Smooth muscle cell (in vitro differentiated cells): ENCODE measurements around the gene CHIC1. TPM values are rescaled to one million over a fixed set of nuclear protein-coding genes. Genes with fewer than 3 reads are reported as not detected.

Experiments
- DNase-seq: peaks from one replicate; lab custom pipeline; 2025; ENCODE audit not compliant: unreplicated experiment; lab: John Stamatoyannopoulos, UW
- H2AFZ ChIP-seq: fragments of 200-600 bp; sonication (generic); 2 replicates; pipeline ENCODE4 v1.6.0; 2016; ENCODE audit warnings: antibody characterized with exemption, low read depth, mild to moderate bottlenecking
- H3F3A ChIP-seq: fragments of 200-600 bp; sonication (generic); 2 replicates; pipeline ENCODE4 v1.6.0; 2017; ENCODE audit warnings: antibody characterized with exemption, low read depth
- H3K27ac ChIP-seq: fragments of 200-600 bp; sonication (generic); 2 replicates; pipeline ENCODE4 v1.5.1; 2016; ENCODE audit warnings: low read depth, mild to moderate bottlenecking
- H3K27me3 ChIP-seq: fragments of 200-600 bp; sonication (generic); 2 replicates; pipeline ENCODE4 v1.6.1; 2016; ENCODE audit warnings: low read depth, mild to moderate bottlenecking
- H3K36me3 ChIP-seq: fragments of 200-600 bp; sonication (generic); 2 replicates; pipeline ENCODE4 v1.5.1; 2016; ENCODE audit warnings: low read depth
- H3K4me1 ChIP-seq: fragments of 200-600 bp; sonication (generic); 2 replicates; pipeline ENCODE4 v1.5.1; 2016; ENCODE audit warnings: low read depth
- H3K4me2 ChIP-seq: fragments of 200-600 bp; sonication (generic); 2 replicates; pipeline ENCODE4 v1.6.0; 2016; ENCODE audit warnings: mild to moderate bottlenecking
- H3K4me3 ChIP-seq: fragments of 200-600 bp; sonication (generic); 2 replicates; pipeline ENCODE4 v1.5.1; 2016; ENCODE audit warnings: mild to moderate bottlenecking
- H3K79me2 ChIP-seq: fragments of 200-600 bp; sonication (generic); 2 replicates; pipeline ENCODE4 v1.6.0; 2016; ENCODE audit warnings: low read depth, mild to moderate bottlenecking
- H3K9ac ChIP-seq: fragments of 200-600 bp; sonication (generic); 2 replicates; pipeline ENCODE4 v1.6.0; 2016; ENCODE audit warnings: low read depth
- H3K9me3 ChIP-seq: fragments of 200-600 bp; sonication (generic); replicated peaks from 2 replicates; pipeline ENCODE4 v1.5.1; 2016; ENCODE audit warnings: low read depth
- H4K20me1 ChIP-seq: fragments of 200-600 bp; sonication (generic); 2 replicates; pipeline ENCODE4 v1.6.0; 2016; ENCODE audit warnings: low read depth
- WGBS: methylation state at CpG from one replicate; pipeline ENCODE4 v1.1.7; 2016; ENCODE audit warnings: low lambda C conversion rate; 5-methylcytosine and 5-hydroxymethylcytosine counted together
- polyA plus RNA-seq: library from polyadenylated mRNA; unstranded; fragments of >200 nt; fragmentation: Nextera tagmentation; extraction: Ambion mirVana; gene quantifications from 2 replicates; pipeline ENCODE4 v1.2.1, GENCODE V29; 2016
- total RNA-seq: library from RNA; depleted of rRNA; stranded (reverse); fragments of >200 nt; gene quantifications from 2 replicates; pipeline ENCODE4 v1.2.3, GENCODE V29; 2014
- TF ChIP-seq, protein P1 (sequence below): fragments of 200-600 bp; sonication (generic); IDR thresholded peaks from 2 replicates; pipeline ENCODE4 v1.5.1; 2017; ENCODE audit warnings: borderline replicate concordance, mild to moderate bottlenecking, antibody characterized with exemption; ENCODE audit not compliant: insufficient read depth, poor library complexity, severe bottlenecking

CHIC1 gene
- total and polyA plus RNA-seq, 2 experiments from 2014 or later, result 1.2 to 10.0 TPM

GRCh38 chrX:73556159-73556558, 6.8 kb upstream of the CHIC1 start:
- Histone ChIP-seq H3K9ac (no peak overlapping the region), H3K27me3 (no peaks in the 10 kb centered on the region), H3F3A (no peaks in the 10 kb centered on the region), H3K9me3 (peaks cover 4% of the 10 kb centered on the region), H2AFZ (no peak overlapping the region), H3K79me2 (no peaks in the 10 kb centered on the region), H3K27ac (no peak overlapping the region), H3K36me3 (no peaks in the 10 kb centered on the region), H4K20me1 (no peaks in the 10 kb centered on the region), H3K4me2 (no peak overlapping the region), H3K4me3 (no peak overlapping the region), H3K4me1 (no peaks in the 10 kb centered on the region)
- DNase-seq, result no peak
- TF ChIP-seq, protein P1, sequence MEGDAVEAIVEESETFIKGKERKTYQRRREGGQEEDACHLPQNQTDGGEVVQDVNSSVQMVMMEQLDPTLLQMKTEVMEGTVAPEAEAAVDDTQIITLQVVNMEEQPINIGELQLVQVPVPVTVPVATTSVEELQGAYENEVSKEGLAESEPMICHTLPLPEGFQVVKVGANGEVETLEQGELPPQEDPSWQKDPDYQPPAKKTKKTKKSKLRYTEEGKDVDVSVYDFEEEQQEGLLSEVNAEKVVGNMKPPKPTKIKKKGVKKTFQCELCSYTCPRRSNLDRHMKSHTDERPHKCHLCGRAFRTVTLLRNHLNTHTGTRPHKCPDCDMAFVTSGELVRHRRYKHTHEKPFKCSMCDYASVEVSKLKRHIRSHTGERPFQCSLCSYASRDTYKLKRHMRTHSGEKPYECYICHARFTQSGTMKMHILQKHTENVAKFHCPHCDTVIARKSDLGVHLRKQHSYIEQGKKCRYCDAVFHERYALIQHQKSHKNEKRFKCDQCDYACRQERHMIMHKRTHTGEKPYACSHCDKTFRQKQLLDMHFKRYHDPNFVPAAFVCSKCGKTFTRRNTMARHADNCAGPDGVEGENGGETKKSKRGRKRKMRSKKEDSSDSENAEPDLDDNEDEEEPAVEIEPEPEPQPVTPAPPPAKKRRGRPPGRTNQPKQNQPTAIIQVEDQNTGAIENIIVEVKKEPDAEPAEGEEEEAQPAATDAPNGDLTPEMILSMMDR, result no peak

DNA sequence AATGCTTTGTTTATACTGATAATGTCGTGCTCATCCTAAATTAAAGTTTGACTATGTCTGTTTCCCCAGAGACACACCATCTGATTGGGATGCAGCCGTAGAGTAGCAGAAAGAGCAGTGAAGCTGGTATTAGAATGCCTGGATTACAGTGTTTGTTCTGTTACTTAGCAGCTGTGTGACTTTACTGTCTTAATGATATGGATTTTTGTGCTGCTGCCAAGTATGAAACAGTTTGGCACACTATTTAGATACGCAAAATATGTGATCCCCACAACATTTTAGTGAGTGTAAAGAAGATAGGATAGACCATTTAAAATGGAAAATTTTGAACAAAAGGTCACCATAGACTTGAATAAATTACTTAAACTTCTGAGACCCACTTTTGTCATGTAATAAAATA, 1.2 kb upstream of the CHIC1 start:
- H3K4me3 ChIP-seq, result no peak overlapping the region
- H3K9ac ChIP-seq, result no peak overlapping the region
- H3F3A ChIP-seq, result no peaks in the 10 kb centered on the region
- no peak for DNase-seq
- 50% methylated on average over 3 of the region's 3 CpGs for WGBS
- H3K79me2 ChIP-seq, result no peaks in the 10 kb centered on the region
- no peaks in the 10 kb centered on the region for H4K20me1 ChIP-seq
- no peaks in the 10 kb centered on the region for H3K27me3 ChIP-seq
- H3K4me1 ChIP-seq, result no peaks in the 10 kb centered on the region
- peak overlapping the region; percentile 96 for H2AFZ ChIP-seq
- H3K27ac ChIP-seq, result no peak overlapping the region
- TF ChIP-seq, protein P1, result no peak
- H3K4me2 ChIP-seq, result peak overlapping the region; percentile 88
- H3K9me3 ChIP-seq, result no peaks in the 10 kb centered on the region
- H3K36me3 ChIP-seq, result no peaks in the 10 kb centered on the region

DNA sequence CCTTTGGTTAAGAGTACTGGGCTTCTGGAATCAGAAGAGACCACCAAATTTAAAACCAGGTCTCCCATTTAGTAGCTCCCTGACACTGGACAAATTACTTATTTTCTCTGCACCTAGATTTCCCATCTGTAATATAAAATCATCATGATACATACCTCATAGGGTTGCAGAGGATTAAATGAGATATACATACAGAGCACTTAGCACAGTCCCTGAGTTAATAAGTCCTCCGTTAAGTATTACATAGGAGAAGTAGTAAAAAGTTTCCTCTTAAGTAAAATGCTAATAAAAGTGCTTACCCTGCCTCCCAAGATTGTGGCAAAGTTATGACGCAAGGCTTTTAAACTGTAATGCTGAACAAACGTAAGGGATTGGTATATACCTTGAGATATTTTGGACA, 539 bp upstream of the CHIC1 start:
- no peak overlapping the region for H3K27ac ChIP-seq
- WGBS, result 38% methylated on average over 3 of the region's 3 CpGs

GRCh38 chrX:73563738-73564068, 706 bp downstream of the CHIC1 start:
- no peak overlapping the region for H3K9ac ChIP-seq
- H2AFZ ChIP-seq, result peak overlapping the region; percentile 96
- no peaks in the 10 kb centered on the region for H3K36me3 ChIP-seq
- H3K27me3 ChIP-seq, result no peaks in the 10 kb centered on the region
- no peaks in the 10 kb centered on the region for H3K4me1 ChIP-seq
- no peaks in the 10 kb centered on the region for H4K20me1 ChIP-seq
- no peaks in the 10 kb centered on the region for H3K9me3 ChIP-seq
- no peaks in the 10 kb centered on the region for H3K79me2 ChIP-seq
- H3K4me3 ChIP-seq, result peak overlapping the region; percentile 75
- peak overlapping the region; percentile 88 for H3K4me2 ChIP-seq
- TF ChIP-seq, protein P1, result no peak
- no peaks in the 10 kb centered on the region for H3F3A ChIP-seq
- peak overlapping the region; percentile 24 for H3K27ac ChIP-seq
- 42% methylated on average over 3 of the region's 3 CpGs for WGBS
- DNase-seq, result no peak

More for the DNA sequence above, 539 bp upstream of the CHIC1 start:
- H3K27me3 ChIP-seq, result no peaks in the 10 kb centered on the region
- peak overlapping the region; percentile 96 for H2AFZ ChIP-seq
- H3K36me3 ChIP-seq, result no peaks in the 10 kb centered on the region
- H3K4me1 ChIP-seq, result no peaks in the 10 kb centered on the region
- no peak for DNase-seq
- H3K4me2 ChIP-seq, result peak overlapping the region; percentile 88
- H4K20me1 ChIP-seq, result no peaks in the 10 kb centered on the region
- H3K4me3 ChIP-seq, result peak overlapping the region; percentile 75
- H3K9ac ChIP-seq, result peak overlapping the region; percentile 39
- no peaks in the 10 kb centered on the region for H3K9me3 ChIP-seq
- TF ChIP-seq, protein P1, result no peak
- no peaks in the 10 kb centered on the region for H3K79me2 ChIP-seq
- H3F3A ChIP-seq, result no peaks in the 10 kb centered on the region
